HepG2 (cell line): ENCODE results near the gene NGRN. TPM values are rescaled to one million over a fixed set of nuclear protein-coding genes. Genes with fewer than 3 reads are reported as not detected.
A peak's percentile ranks its signal among the peaks of the same experiment; 100 is the strongest.

ENCODE experiments used
- CBX1 ChIP-seq: IDR thresholded peaks from one replicate; pipeline ENCODE4 v1.6.1; 2016; ENCODE audit warnings: antibody characterized with exemption, low read depth
- HNF4A ChIP-seq: sonication (generic); formaldehyde crosslinking; IDR thresholded peaks from 2 replicates; pipeline ENCODE4 v1.4.0; 2020; ENCODE audit warnings: missing genetic modification reagents
- MAFG ChIP-seq: sonication (generic); formaldehyde crosslinking; IDR thresholded peaks from 2 replicates; pipeline ENCODE4 v1.5.1; 2020; ENCODE audit warnings: mild to moderate bottlenecking, missing genetic modification reagents
- MTA1 ChIP-seq: sonication (generic); formaldehyde crosslinking; IDR thresholded peaks from 2 replicates; pipeline ENCODE4 v1.4.0; 2020; ENCODE audit warnings: missing genetic modification reagents, mild to moderate bottlenecking, borderline replicate concordance
- MYPOP ChIP-seq: sonication (generic); formaldehyde crosslinking; IDR thresholded peaks from 2 replicates; pipeline ENCODE4 v1.8.1; 2023; ENCODE audit warnings: mild to moderate bottlenecking, moderate library complexity, missing genetic modification reagents
- NR2F1 ChIP-seq, 2 experiments: fragments of 450-650 bp in 1 of 2; formaldehyde crosslinking in 1 of 2; IDR thresholded peaks; 2 replicates each; pipeline versions ENCODE4 v1.5.0 to v1.6.1; 2016 to 2020; ENCODE audit warnings: mild to moderate bottlenecking in 1 of 2, missing compliant biosample characterization in 1 of 2, missing genetic modification reagents in 1 of 2, moderate library complexity in 1 of 2
- PHF21A ChIP-seq: sonication (generic); formaldehyde crosslinking; IDR thresholded peaks from 2 replicates; pipeline ENCODE4 v1.5.0; 2020; ENCODE audit warnings: mild to moderate bottlenecking, missing genetic modification reagents
- SIN3A ChIP-seq: IDR thresholded peaks from 2 replicates; pipeline ENCODE4 v1.6.1; 2011; ENCODE audit warnings: low read depth, mild to moderate bottlenecking, control low read depth, low read length, borderline replicate concordance
- SOX13 ChIP-seq, 3 experiments: fragments of 450-650 bp in 1 of 3; sonication (generic) in 1 of 3; formaldehyde crosslinking in 1 of 3; IDR thresholded peaks in 2 of 3; conservative IDR thresholded peaks in 1 of 3; 2 replicates each; pipeline versions ENCODE4 v1.5.0 to v1.6.1; 2016 to 2020; ENCODE audit warnings: antibody characterized with exemption in 1 of 3, mild to moderate bottlenecking in 1 of 3, missing compliant biosample characterization in 1 of 3, missing genetic modification reagents in 1 of 3, moderate library complexity in 1 of 3
- TFDP2 ChIP-seq: sonication (generic); formaldehyde crosslinking; IDR thresholded peaks from 2 replicates; pipeline ENCODE4 v1.4.0; 2020; ENCODE audit warnings: missing genetic modification reagents
- THRA ChIP-seq: sonication (generic); formaldehyde crosslinking; IDR thresholded peaks from 2 replicates; pipeline ENCODE4 v1.4.0; 2020; ENCODE audit warnings: missing genetic modification reagents, borderline replicate concordance
- TRAFD1 ChIP-seq: sonication (generic); formaldehyde crosslinking; IDR thresholded peaks from 2 replicates; pipeline ENCODE4 v1.5.1; 2020; ENCODE audit warnings: missing genetic modification reagents, mild to moderate bottlenecking, borderline replicate concordance
- ZMAT5 ChIP-seq: sonication (generic); formaldehyde crosslinking; IDR thresholded peaks from 2 replicates; pipeline ENCODE4 v1.5.0; 2020; ENCODE audit warnings: mild to moderate bottlenecking, low read depth, missing genetic modification reagents, borderline replicate concordance
- ZNF136 ChIP-seq: sonication (generic); formaldehyde crosslinking; IDR thresholded peaks from 2 replicates; pipeline ENCODE4 v1.8.1; 2022; ENCODE audit warnings: low read depth, mild to moderate bottlenecking, moderate library complexity, missing genetic modification reagents
- ZNF256 ChIP-seq: sonication (generic); formaldehyde crosslinking; conservative IDR thresholded peaks from 2 replicates; pipeline ENCODE4 v1.4.0; 2020; ENCODE audit warnings: missing genetic modification reagents
- ZNF557 ChIP-seq: sonication (generic); formaldehyde crosslinking; IDR thresholded peaks from 2 replicates; pipeline ENCODE4 v1.4.0; 2020; ENCODE audit warnings: missing genetic modification reagents
- ZNF678 ChIP-seq: sonication (generic); formaldehyde crosslinking; IDR thresholded peaks from 2 replicates; pipeline ENCODE4 v1.4.0; 2020; ENCODE audit warnings: mild to moderate bottlenecking, missing genetic modification reagents
- ZNF747 ChIP-seq: sonication (generic); formaldehyde crosslinking; IDR thresholded peaks from 2 replicates; pipeline ENCODE4 v1.8.1; 2023; ENCODE audit warnings: missing genetic modification reagents, mild to moderate bottlenecking, borderline replicate concordance
- ZNF782 ChIP-seq: sonication (generic); formaldehyde crosslinking; IDR thresholded peaks from 2 replicates; pipeline ENCODE4 v1.4.0; 2020; ENCODE audit warnings: missing genetic modification reagents, mild to moderate bottlenecking, borderline replicate concordance
- ZSCAN5A ChIP-seq: sonication (generic); formaldehyde crosslinking; IDR thresholded peaks from 2 replicates; pipeline ENCODE4 v1.8.0; 2022; ENCODE audit warnings: mild to moderate bottlenecking, missing genetic modification reagents, borderline replicate concordance
- polyA plus RNA-seq, 8 experiments: library from polyadenylated mRNA; depleted of rRNA in 3 of 8; stranded (reverse) in 7 of 8; unstranded in 1 of 8; fragments of >200 nt; fragmentation: Illumina TruSeq in 4 of 8; extraction: Trizol in 4 of 8; gene quantifications; 2 replicates each; pipeline versions ENCODE4 v1.2.1 to v1.2.3, GENCODE V29; 2011 to 2016; ENCODE audit warnings: low read depth in 4 of 8, missing spikeins in 1 of 8, mixed read lengths in 1 of 8; ENCODE audit not compliant: insufficient read depth in 1 of 8
- total RNA-seq, 5 experiments: library from RNA; depleted of rRNA; stranded (reverse); fragments of >200 nt; fragmentation: Illumina TruSeq; extraction: Trizol; gene quantifications; 2 replicates each; pipeline ENCODE4 v1.2.3, GENCODE V29; 2016; ENCODE audit warnings: low read depth in 1 of 5

The NGRN gene
- total and polyA plus RNA-seq, 2 of the 13 experiments (the other 11 are each of a cell fraction or from before 2014, with no cell fraction given) = 39.8 to 63.7 TPM

GRCh38 chr15:90249203-90249863 lies 16.1 kb upstream of the NGRN start, which contains the start of gene TTLL13 (continued):
- TF ChIP-seq ZNF782 (CRISPR knock-in tag) (no peak), MYPOP (CRISPR knock-in tag) (peak; percentile 74; the same call in 1 of the 2 replicates), ZMAT5 (no peak), MAFG (CRISPR knock-in tag) (no peak), TRAFD1 (no peak), NR2F1 (CRISPR knock-in tag; IDR thresholded peaks at IDR 0.05) (no peak), HNF4A (CRISPR knock-in tag) (peak; percentile 52; the same call in 1 of the 2 replicates), PHF21A (CRISPR knock-in tag) (no peak; the same call in 1 of the 2 replicates), ZNF747 (no peak), MTA1 (CRISPR knock-in tag) (peak; percentile 22; the same call in 1 of the 2 replicates), ZNF136 (CRISPR knock-in tag) (no peak; the same call in 1 of the 2 replicates), CBX1 (no peak), SIN3A (0 out of 2 replicates have a peak, but pooled peaks have one; percentile 74), SOX13 (IDR thresholded peaks at IDR 0.05) (0 out of 2 replicates have a peak, but pooled peaks have one; percentile 3), SOX13 (CRISPR knock-in tag; conservative IDR thresholded peaks at IDR 0.05 in 1 of 2, IDR thresholded peaks at IDR 0.05 in 1 of 2) (no peak; a peak in 1 of 4 replicates), ZNF678 (CRISPR knock-in tag) (no peak), THRA (CRISPR knock-in tag) (no peak; the same call in 1 of the 2 replicates), ZNF256 (CRISPR knock-in tag) (no peak), ZNF557 (CRISPR knock-in tag) (no peak), TFDP2 (CRISPR knock-in tag) (peak; percentile 76), ZSCAN5A (CRISPR knock-in tag) (no peak)
